ENCODE data around the gene KLHL12. TPM values are rescaled to one million over a fixed set of nuclear protein-coding genes. Genes with fewer than 3 reads are reported as not detected.

KLHL12 gene
- total RNA-seq, 1 experiment from 2014 or later, result 33.8 TPM

DNA sequence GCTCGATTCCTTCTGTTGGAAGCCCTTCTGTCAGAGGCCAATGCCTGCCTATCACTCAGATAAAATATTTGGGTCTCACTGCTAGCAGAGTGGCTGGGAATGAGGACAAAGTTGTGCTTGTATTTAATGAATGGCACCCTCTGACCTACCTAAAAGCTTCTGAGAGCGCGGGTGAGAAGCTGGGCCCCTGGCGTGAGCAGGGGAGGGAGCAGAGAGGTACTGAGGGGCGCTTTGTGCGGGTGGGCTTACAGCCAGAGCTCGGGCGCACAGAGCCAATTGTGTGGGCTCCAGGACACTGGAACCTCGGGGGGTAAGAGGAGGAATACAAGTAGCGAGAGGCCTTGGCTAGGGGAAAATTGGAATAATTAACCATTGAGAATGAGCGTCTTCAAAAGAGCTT lies 84.0 kb downstream of the KLHL12 start:
- intact Hi-C loops (cut with micrococcal nuclease), result no loop called here
- no peaks in the 10 kb centered on the region for H3K27me3 ChIP-seq (ENCODE audit: insufficient read depth, low read length)
- H2AFZ ChIP-seq (ENCODE audit: low read depth, low read length, poor library complexity, severe bottlenecking), result no peak overlapping the region
- H3K36me3 ChIP-seq (ENCODE audit: control insufficient read depth in 1 of 2, insufficient read depth in 2 of 2, low read length in 2 of 2), result no peaks in the 10 kb centered on the region
- no peaks in the 10 kb centered on the region for H4K20me1 ChIP-seq (ENCODE audit: insufficient read depth)
- no peak overlapping the region for H3K9ac ChIP-seq (ENCODE audit: low read length)
- no peaks in the 10 kb centered on the region for H3K9me3 ChIP-seq (ENCODE audit: control insufficient read depth in 1 of 2, insufficient read depth in 1 of 2, low read depth in 1 of 2, low read length in 2 of 2)
- BruUV-seq (replicated peaks), result no TSS peak
- ATAC-seq (no peak), DNase-seq (ENCODE audit: low read depth, low spot score) (no peak)
- H3K4me2 ChIP-seq (ENCODE audit: low read length), result no peak overlapping the region
- H3K4me1 ChIP-seq (ENCODE audit: control insufficient read depth in 1 of 2, insufficient read depth in 2 of 2, low read length in 2 of 2), result no peaks in the 10 kb centered on the region
- POLR2A ChIA-PET, result no interaction called here
- H3K9me2 ChIP-seq (ENCODE audit: insufficient read depth), result no peaks in the 10 kb centered on the region
- no peak overlapping the region for H3K27ac ChIP-seq (ENCODE audit: low read depth, low read length)
- TF ChIP-seq ZNF274 (IDR thresholded peaks at IDR 0.05; ENCODE audit: low read depth, low read length) (no peak), EZH2phosphoT487 (IDR thresholded peaks at IDR 0.05; ENCODE audit: borderline replicate concordance) (no peak), ZFX (IDR thresholded peaks at IDR 0.05) (no peak), EGR1 (IDR thresholded peaks at IDR 0.05; ENCODE audit: low read depth) (no peak), EZH2 (IDR thresholded peaks at IDR 0.05) (no peak), POLR2AphosphoS5 (IDR thresholded peaks at IDR 0.05; ENCODE audit: low read depth, low read length) (no peak), TCF7L2 (IDR thresholded peaks at IDR 0.05; ENCODE audit: borderline replicate concordance, extremely low read depth, insufficient read depth, insufficient read length) (no peak), YY1 (IDR thresholded peaks at IDR 0.05; ENCODE audit: extremely low read depth, insufficient replicate concordance, low read depth, low read length) (no peak), ELF1 (IDR thresholded peaks at IDR 0.05; ENCODE audit: borderline replicate concordance, low read depth) (no peak), POLR2A (IDR thresholded peaks at IDR 0.05; ENCODE audit: borderline replicate concordance, extremely low read depth, insufficient read depth, insufficient read length) (no peak)
- TF ChIP-seq, protein P1, sequence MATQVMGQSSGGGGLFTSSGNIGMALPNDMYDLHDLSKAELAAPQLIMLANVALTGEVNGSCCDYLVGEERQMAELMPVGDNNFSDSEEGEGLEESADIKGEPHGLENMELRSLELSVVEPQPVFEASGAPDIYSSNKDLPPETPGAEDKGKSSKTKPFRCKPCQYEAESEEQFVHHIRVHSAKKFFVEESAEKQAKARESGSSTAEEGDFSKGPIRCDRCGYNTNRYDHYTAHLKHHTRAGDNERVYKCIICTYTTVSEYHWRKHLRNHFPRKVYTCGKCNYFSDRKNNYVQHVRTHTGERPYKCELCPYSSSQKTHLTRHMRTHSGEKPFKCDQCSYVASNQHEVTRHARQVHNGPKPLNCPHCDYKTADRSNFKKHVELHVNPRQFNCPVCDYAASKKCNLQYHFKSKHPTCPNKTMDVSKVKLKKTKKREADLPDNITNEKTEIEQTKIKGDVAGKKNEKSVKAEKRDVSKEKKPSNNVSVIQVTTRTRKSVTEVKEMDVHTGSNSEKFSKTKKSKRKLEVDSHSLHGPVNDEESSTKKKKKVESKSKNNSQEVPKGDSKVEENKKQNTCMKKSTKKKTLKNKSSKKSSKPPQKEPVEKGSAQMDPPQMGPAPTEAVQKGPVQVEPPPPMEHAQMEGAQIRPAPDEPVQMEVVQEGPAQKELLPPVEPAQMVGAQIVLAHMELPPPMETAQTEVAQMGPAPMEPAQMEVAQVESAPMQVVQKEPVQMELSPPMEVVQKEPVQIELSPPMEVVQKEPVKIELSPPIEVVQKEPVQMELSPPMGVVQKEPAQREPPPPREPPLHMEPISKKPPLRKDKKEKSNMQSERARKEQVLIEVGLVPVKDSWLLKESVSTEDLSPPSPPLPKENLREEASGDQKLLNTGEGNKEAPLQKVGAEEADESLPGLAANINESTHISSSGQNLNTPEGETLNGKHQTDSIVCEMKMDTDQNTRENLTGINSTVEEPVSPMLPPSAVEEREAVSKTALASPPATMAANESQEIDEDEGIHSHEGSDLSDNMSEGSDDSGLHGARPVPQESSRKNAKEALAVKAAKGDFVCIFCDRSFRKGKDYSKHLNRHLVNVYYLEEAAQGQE (IDR thresholded peaks at IDR 0.05; ENCODE audit: low read depth), result no peak
- TF ChIP-seq, protein P2, sequence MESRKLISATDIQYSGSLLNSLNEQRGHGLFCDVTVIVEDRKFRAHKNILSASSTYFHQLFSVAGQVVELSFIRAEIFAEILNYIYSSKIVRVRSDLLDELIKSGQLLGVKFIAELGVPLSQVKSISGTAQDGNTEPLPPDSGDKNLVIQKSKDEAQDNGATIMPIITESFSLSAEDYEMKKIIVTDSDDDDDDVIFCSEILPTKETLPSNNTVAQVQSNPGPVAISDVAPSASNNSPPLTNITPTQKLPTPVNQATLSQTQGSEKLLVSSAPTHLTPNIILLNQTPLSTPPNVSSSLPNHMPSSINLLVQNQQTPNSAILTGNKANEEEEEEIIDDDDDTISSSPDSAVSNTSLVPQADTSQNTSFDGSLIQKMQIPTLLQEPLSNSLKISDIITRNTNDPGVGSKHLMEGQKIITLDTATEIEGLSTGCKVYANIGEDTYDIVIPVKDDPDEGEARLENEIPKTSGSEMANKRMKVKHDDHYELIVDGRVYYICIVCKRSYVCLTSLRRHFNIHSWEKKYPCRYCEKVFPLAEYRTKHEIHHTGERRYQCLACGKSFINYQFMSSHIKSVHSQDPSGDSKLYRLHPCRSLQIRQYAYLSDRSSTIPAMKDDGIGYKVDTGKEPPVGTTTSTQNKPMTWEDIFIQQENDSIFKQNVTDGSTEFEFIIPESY (IDR thresholded peaks at IDR 0.05; ENCODE audit: extremely low read depth, insufficient replicate concordance, low read length), result no peak
- TF ChIP-seq, protein P3, sequence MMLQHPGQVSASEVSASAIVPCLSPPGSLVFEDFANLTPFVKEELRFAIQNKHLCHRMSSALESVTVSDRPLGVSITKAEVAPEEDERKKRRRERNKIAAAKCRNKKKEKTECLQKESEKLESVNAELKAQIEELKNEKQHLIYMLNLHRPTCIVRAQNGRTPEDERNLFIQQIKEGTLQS (IDR thresholded peaks at IDR 0.05), result no peak
- CTCF ChIA-PET, result no interaction called here
- no peaks in the 10 kb centered on the region for H3K79me2 ChIP-seq (ENCODE audit: insufficient read depth, low read length)
- H3K4me3 ChIP-seq (replicated peaks in 1 of 2; ENCODE audit: low read depth in 1 of 2, low read length in 2 of 2), result no peak overlapping the region
- RAD21 ChIA-PET (ENCODE audit: low non-redundant PET in 1 of 2, low total read pairs in 2 of 2, uncharacterized antibody in 2 of 2, unreplicated experiment in 2 of 2), result no interaction called here
